ENCODE measurements around the gene EPN1.

Gene EPN1

GRCh38 chr19:55681131-55682092 is 6.4 kb downstream of the EPN1 start:
- Histone ChIP-seq H3K4me3 (ENCODE audit: low read length) (no peak overlapping the region), H3K36me3 (ENCODE audit: insufficient read depth, low read length) (peaks cover 71% of the 10 kb centered on the region), H2AFZ (ENCODE audit: low read depth, low read length) (no peak overlapping the region), H3K4me1 (ENCODE audit: insufficient read depth, low read length) (peaks cover 3% of the 10 kb centered on the region), H3K27me3 (ENCODE audit: insufficient read depth, low read length) (no peaks in the 10 kb centered on the region), H3K9me3 (ENCODE audit: low read length) (no peaks in the 10 kb centered on the region)

DNA sequence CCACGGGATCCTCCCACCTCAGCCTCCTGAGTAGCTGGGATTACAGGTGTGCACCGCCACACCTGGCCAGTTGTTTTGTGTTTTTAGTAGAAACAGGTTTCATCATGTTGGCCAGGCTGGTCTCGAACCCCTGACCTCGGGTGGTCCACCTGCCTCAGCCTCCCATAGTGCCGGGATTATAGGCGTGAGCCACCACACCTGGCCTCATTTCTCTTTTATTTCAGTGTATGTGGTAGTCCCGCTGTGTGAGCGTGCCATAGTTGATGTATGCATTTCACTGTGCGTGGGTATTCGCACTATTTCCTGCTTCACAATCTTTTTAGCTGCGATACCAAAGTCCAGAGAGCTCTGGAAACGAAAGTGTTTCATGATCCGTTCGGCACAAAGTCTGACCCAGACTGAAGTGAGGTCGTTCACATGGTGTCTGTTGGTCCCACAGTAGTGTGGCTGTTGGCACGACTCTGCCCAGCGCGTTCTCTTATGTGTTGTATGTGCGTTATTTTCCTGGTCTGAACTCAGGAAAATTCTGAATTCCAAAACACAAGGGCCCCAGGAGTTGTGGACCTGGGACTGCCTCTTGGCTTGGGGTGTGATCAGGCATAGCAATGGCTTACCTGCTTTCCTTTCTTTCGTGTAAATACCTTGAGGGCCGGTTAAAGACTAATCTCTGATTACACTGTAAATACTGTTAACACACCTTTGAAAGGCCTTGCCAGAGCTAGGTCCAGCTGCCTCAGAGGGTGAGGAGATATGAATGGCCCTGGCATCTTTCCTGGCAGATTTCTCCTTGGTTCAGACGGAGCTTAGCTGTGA is 8.6 kb downstream of the EPN1 start:
- peaks cover 70% of the 10 kb centered on the region for H3K36me3 ChIP-seq (ENCODE audit: insufficient read depth, low read length)
- no peak overlapping the region for H3K4me3 ChIP-seq (ENCODE audit: low read length)
- H2AFZ ChIP-seq (ENCODE audit: low read depth, low read length), result no peak overlapping the region
- H3K4me1 ChIP-seq (ENCODE audit: insufficient read depth, low read length), result no peaks in the 10 kb centered on the region
- H3K27me3 ChIP-seq (ENCODE audit: insufficient read depth, low read length), result no peaks in the 10 kb centered on the region
- no peaks in the 10 kb centered on the region for H3K9me3 ChIP-seq (ENCODE audit: low read length)

DNA sequence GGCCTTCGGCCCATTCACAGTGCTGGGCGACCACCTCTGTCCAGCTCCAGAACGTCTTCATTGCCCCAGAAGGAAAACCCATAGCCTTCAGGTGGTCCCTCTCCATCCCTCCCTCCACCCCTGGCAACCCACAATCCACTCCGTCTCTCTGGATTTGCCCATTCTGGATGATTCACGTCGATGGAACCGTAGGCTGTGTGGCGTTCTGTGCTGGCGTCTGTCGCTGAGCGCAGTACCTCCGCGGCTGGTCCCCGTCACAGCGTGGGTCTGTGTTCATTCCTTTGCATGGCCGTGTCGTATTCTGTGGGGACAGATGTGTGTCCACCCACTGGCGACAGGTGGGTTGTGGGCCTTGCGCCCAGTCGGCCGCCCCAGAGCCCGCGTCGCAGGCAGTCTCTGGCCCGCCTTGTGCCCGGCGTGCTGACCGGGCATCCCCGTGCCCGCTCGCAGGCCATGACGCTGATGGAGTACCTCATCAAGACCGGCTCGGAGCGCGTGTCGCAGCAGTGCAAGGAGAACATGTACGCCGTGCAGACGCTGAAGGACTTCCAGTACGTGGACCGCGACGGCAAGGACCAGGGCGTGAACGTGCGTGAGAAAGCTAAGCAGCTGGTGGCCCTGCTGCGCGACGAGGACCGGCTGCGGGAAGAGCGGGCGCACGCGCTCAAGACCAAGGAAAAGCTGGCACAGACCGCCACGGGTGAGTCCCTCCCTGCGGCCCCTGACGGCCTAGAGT is 10.1 kb downstream of the EPN1 start:
- H3K27me3 ChIP-seq (ENCODE audit: insufficient read depth, low read length), result no peaks in the 10 kb centered on the region
- no peak overlapping the region for H2AFZ ChIP-seq (ENCODE audit: low read depth, low read length)
- no peak overlapping the region for H3K4me3 ChIP-seq (ENCODE audit: low read length)
- no peaks in the 10 kb centered on the region for H3K4me1 ChIP-seq (ENCODE audit: insufficient read depth, low read length)
- H3K9me3 ChIP-seq (ENCODE audit: low read length), result no peaks in the 10 kb centered on the region
- peaks cover 71% of the 10 kb centered on the region for H3K36me3 ChIP-seq (ENCODE audit: insufficient read depth, low read length)

GRCh38 chr19:55685776-55686175 is 10.8 kb downstream of the EPN1 start:
- Histone ChIP-seq H2AFZ (ENCODE audit: low read depth, low read length) (no peak overlapping the region), H3K4me3 (ENCODE audit: low read length) (no peak overlapping the region), H3K9me3 (ENCODE audit: low read length) (no peaks in the 10 kb centered on the region), H3K36me3 (ENCODE audit: insufficient read depth, low read length) (peaks cover 71% of the 10 kb centered on the region), H3K27me3 (ENCODE audit: insufficient read depth, low read length) (no peaks in the 10 kb centered on the region), H3K4me1 (ENCODE audit: insufficient read depth, low read length) (no peaks in the 10 kb centered on the region)

DNA sequence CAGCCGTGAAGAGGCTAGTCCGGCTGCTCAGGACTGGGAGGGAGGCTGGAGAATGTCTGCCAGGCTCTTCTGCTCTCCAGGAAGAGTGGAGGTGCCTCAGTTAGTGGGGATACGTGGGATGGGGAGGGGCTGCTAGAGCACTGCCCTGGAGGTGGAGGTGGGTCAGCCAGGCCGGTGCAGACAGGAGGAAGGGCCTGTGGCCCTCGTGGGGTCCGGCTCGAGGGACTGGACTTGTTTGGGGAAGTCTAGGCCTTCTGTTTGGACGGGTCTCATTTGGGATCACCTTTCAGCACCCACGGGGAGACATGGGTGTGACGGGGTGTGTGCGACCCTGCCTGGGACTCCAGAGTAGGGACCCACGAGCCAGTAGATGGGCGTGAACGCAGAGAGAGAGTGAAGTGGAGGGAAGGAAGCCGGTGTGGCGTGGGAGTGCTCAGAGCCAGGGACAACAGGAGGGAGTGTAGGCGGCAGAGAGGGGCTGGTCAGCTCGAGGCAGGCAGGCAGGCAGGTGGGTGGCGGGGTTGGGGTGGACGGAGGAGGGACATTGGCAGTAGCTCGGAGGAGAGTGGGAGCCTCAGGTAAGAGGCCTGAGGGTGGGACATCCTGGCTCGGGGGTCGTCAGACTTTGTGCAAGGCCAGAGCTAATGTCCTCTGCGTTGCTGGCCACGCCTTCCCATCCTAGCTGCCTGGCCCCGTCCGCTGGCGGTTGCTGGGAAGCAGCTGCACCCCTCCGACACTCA is 11.5 kb downstream of the EPN1 start:
- no peak overlapping the region for H2AFZ ChIP-seq (ENCODE audit: low read depth, low read length)

DNA sequence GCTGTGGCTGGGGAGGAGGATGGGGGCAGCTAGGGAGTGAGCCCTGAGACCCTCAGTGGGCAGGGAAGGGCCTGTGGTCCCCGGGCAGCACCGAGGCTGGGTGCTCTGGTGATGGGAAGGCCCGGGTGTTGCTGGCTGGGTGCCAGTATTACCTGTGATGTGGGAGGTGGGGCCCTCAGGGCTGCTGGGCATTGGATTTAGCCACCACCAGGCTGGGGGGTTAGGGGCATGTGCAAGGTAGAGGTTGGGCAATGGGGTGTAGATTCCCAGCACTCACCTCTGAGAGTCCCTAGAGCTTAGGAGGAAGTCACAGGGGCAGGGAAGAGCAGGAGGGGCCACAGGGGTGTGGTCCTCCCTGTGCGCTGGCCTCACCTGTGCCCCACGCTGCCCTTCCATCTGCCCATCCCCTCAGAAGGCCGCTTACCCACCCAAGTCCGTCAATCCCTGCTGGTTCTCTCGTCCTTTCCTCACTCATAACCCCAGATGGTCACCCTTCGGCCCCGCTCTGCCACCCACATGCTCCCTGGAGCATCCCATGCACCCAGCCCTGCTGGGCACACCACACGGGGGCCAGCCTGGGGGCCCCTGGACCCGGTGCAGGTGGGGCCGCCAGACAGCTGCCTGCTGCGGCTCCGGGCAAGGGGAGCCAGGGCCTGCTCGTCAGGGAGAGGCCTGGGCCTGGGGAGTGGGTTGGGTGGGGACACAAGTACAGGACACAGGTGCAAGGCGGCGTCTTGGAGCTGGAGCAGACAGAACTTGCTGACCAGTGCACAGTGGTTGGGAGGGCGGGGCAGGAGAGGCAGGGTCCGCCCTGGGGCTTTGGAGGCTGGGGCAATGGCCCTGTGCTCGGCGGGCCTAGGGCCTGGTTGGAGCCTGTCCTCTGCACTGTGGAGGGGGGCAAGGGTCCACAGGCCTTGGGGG is 12.5 kb downstream of the EPN1 start:
- no peak overlapping the region for H3K4me3 ChIP-seq (ENCODE audit: low read length)
- H3K4me1 ChIP-seq (ENCODE audit: insufficient read depth, low read length), result no peaks in the 10 kb centered on the region
- peaks cover 67% of the 10 kb centered on the region for H3K36me3 ChIP-seq (ENCODE audit: insufficient read depth, low read length)
- H2AFZ ChIP-seq (ENCODE audit: low read depth, low read length), result no peak overlapping the region
- no peaks in the 10 kb centered on the region for H3K9me3 ChIP-seq (ENCODE audit: low read length)
- H3K27me3 ChIP-seq (ENCODE audit: insufficient read depth, low read length), result no peaks in the 10 kb centered on the region

More for the DNA sequence above, 11.5 kb downstream of the EPN1 start:
- H3K27me3 ChIP-seq (ENCODE audit: insufficient read depth, low read length), result no peaks in the 10 kb centered on the region
- H3K4me3 ChIP-seq (ENCODE audit: low read length), result no peak overlapping the region
- H3K4me1 ChIP-seq (ENCODE audit: insufficient read depth, low read length), result no peaks in the 10 kb centered on the region
- peaks cover 71% of the 10 kb centered on the region for H3K36me3 ChIP-seq (ENCODE audit: insufficient read depth, low read length)
- H3K9me3 ChIP-seq (ENCODE audit: low read length), result no peaks in the 10 kb centered on the region

- Histone ChIP-seq H3K36me3 (ENCODE audit: insufficient read depth, low read length) (peaks cover 73% of the 10 kb centered on the region), H3K4me3 (ENCODE audit: low read length) (no peak overlapping the region), H3K27me3 (ENCODE audit: insufficient read depth, low read length) (no peaks in the 10 kb centered on the region), H3K9me3 (ENCODE audit: low read length) (no peaks in the 10 kb centered on the region), H3K4me1 (ENCODE audit: insufficient read depth, low read length) (no peaks in the 10 kb centered on the region), H2AFZ (ENCODE audit: low read depth, low read length) (no peak overlapping the region)
Measured at GRCh38 chr19:55688422-55689218, 13.6 kb downstream of the EPN1 start.

GRCh38 chr19:55689411-55690108 is 14.5 kb downstream of the EPN1 start:
- Histone ChIP-seq H2AFZ (ENCODE audit: low read depth, low read length) (no peak overlapping the region), H3K9me3 (ENCODE audit: low read length) (no peaks in the 10 kb centered on the region), H3K27me3 (ENCODE audit: insufficient read depth, low read length) (no peaks in the 10 kb centered on the region), H3K36me3 (ENCODE audit: insufficient read depth, low read length) (peaks cover 74% of the 10 kb centered on the region), H3K4me1 (ENCODE audit: insufficient read depth, low read length) (no peaks in the 10 kb centered on the region), H3K4me3 (ENCODE audit: low read length) (no peak overlapping the region)

- no peak overlapping the region for H2AFZ ChIP-seq (ENCODE audit: low read depth, low read length)
- no peaks in the 10 kb centered on the region for H3K27me3 ChIP-seq (ENCODE audit: insufficient read depth, low read length)
- H3K36me3 ChIP-seq (ENCODE audit: insufficient read depth, low read length), result peaks cover 73% of the 10 kb centered on the region
- H3K4me3 ChIP-seq (ENCODE audit: low read length), result no peak overlapping the region
- H3K4me1 ChIP-seq (ENCODE audit: insufficient read depth, low read length), result no peaks in the 10 kb centered on the region
- no peaks in the 10 kb centered on the region for H3K9me3 ChIP-seq (ENCODE audit: low read length)
Measured at GRCh38 chr19:55690109-55690768, 15.2 kb downstream of the EPN1 start.

DNA sequence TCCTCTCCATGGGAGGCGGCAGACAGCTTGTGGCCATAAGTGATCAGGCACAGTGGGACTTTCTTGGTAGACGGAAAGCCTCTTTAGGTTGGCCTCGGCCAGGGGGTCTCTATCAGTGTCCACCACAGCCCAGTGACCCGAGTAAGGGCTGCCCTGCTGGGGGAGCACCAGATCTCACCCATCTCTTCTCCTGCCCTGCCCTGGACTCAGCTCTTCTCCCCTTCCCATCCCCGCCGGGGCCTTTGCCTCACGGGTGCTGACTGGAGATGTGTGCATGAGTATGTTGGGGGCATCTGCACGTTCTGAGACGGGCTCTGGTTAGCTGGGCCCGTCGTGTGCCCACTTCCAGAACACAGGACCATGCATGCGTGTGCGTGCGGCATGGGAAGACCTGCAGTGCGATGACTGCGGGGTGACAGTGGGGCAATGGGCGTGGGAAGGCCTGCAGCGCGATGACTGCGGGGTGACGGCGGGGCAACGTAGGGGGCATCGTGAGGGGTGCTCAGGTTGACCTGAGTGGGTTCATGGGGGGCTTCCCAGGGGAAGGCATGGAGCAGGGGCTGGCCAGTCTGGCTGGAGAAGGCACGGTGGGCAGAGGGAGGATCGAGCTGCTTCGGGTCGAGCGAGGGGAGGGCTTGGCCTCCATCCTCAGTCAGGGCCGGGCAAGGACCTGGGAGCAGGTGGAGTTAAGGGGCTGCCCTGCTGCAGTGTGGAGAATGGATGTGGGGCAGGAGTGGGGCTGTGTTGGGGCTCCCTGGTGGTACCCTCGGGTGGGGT is 15.9 kb downstream of the EPN1 start:
- Histone ChIP-seq H3K36me3 (ENCODE audit: insufficient read depth, low read length) (peaks cover 68% of the 10 kb centered on the region), H3K4me1 (ENCODE audit: insufficient read depth, low read length) (no peaks in the 10 kb centered on the region), H3K27me3 (ENCODE audit: insufficient read depth, low read length) (no peaks in the 10 kb centered on the region), H2AFZ (ENCODE audit: low read depth, low read length) (no peak overlapping the region), H3K4me3 (ENCODE audit: low read length) (no peak overlapping the region), H3K9me3 (ENCODE audit: low read length) (no peaks in the 10 kb centered on the region)

All from neuron (in vitro differentiated cells).